SK-N-SH (cell line): ENCODE data around the gene AARS2. TPM values are rescaled to one million over a fixed set of nuclear protein-coding genes. Genes with fewer than 3 reads are reported as not detected.

Source experiments
- CHD2 ChIP-seq: fragments of 150-350 bp; IDR thresholded peaks from 2 replicates; pipeline ENCODE4 v1.6.1; 2018; ENCODE audit warnings: low read length; ENCODE audit not compliant: partially characterized antibody
- CTCF ChIP-seq: fragments of 200-600 bp; sonication (generic); IDR thresholded peaks from 2 replicates; pipeline ENCODE4 v1.6.1; 2017; ENCODE audit warnings: antibody characterized with exemption, mild to moderate bottlenecking, moderate library complexity
- EP300 ChIP-seq, 2 experiments: IDR thresholded peaks; 2 replicates each; pipeline versions ENCODE4 v1.4.0 to v1.6.1; 2012; ENCODE audit warnings: borderline replicate concordance in 1 of 2, low read depth in 1 of 2, low read length in 1 of 2
- GABPA ChIP-seq: IDR thresholded peaks from 2 replicates; pipeline ENCODE4 v1.4.0; 2012; ENCODE audit warnings: low read depth, mild to moderate bottlenecking
- IRF3 ChIP-seq: fragments of 150-350 bp; IDR thresholded peaks from 2 replicates; pipeline ENCODE4 v1.6.1; 2016; ENCODE audit warnings: mild to moderate bottlenecking, low read depth, low read length
- JUND ChIP-seq: IDR thresholded peaks from 2 replicates; pipeline ENCODE4 v1.4.0; 2012
- MAX ChIP-seq: IDR thresholded peaks from 2 replicates; pipeline ENCODE4 v1.4.0; 2012; ENCODE audit warnings: low read depth
- NRF1 ChIP-seq: IDR thresholded peaks from 2 replicates; pipeline ENCODE4 v1.6.1; 2012; ENCODE audit warnings: low read depth, mild to moderate bottlenecking, low read length
- POLR2AphosphoS5 ChIP-seq: IDR thresholded peaks from 2 replicates; pipeline ENCODE4 v1.6.1; 2012; ENCODE audit warnings: low read depth, low read length
- RAD21 ChIP-seq: IDR thresholded peaks from 2 replicates; pipeline ENCODE4 v1.6.1; 2012; ENCODE audit warnings: mild to moderate bottlenecking, low read length
- RCOR1 ChIP-seq: fragments of 150-350 bp; IDR thresholded peaks from 2 replicates; pipeline ENCODE4 v1.6.1; 2017; ENCODE audit warnings: antibody characterized with exemption, low read length
- RFX5 ChIP-seq: IDR thresholded peaks from 2 replicates; pipeline ENCODE4 v1.6.1; 2012; ENCODE audit warnings: mild to moderate bottlenecking, improper control_type of control experiment, low read length
- SIN3A ChIP-seq: IDR thresholded peaks from 2 replicates; pipeline ENCODE4 v1.6.1; 2012; ENCODE audit warnings: low read depth, mild to moderate bottlenecking, low read length, moderate library complexity, borderline replicate concordance
- SMC3 ChIP-seq: IDR thresholded peaks from 2 replicates; pipeline ENCODE4 v1.6.1; 2012; ENCODE audit warnings: low read depth, low read length, improper control_type of control experiment
- TEAD4 ChIP-seq: IDR thresholded peaks from 2 replicates; pipeline ENCODE4 v1.4.0; 2012; ENCODE audit warnings: mild to moderate bottlenecking, borderline replicate concordance; ENCODE audit not compliant: insufficient read depth
- USF2 ChIP-seq: fragments of 150-350 bp; IDR thresholded peaks from 2 replicates; pipeline ENCODE4 v1.6.1; 2017; ENCODE audit warnings: antibody characterized with exemption, low read length, low read depth, borderline replicate concordance
- YY1 ChIP-seq: IDR thresholded peaks from 2 replicates; pipeline ENCODE4 v1.4.0; 2012; ENCODE audit warnings: low read depth, mild to moderate bottlenecking
- polyA plus RNA-seq, 3 experiments: library from polyadenylated mRNA; depleted of rRNA; stranded (reverse); fragments of >200 nt; gene quantifications; 2 replicates each; pipeline ENCODE4 v1.2.3, GENCODE V29; 2012

Gene AARS2
- polyA plus RNA-seq, 1 of the 3 experiments (the other 2 are of a cell fraction), result 9.5 TPM

- TF ChIP-seq EP300 (IDR thresholded peaks at IDR 0.05; ENCODE audit: borderline replicate concordance in 1 of 2, low read depth in 1 of 2, low read length in 1 of 2), result no peak
- TF ChIP-seq USF2, result no peak
- no peak for TF ChIP-seq TEAD4
- TF ChIP-seq YY1, result no peak
- TF ChIP-seq RCOR1, result no peak
- peak; percentile 52 for TF ChIP-seq RAD21
- no peak for TF ChIP-seq NRF1
- TF ChIP-seq CTCF, result peak; percentile 53
- peak; percentile 68; the same call in 1 of the 2 replicates for TF ChIP-seq SIN3A
- TF ChIP-seq CHD2, result peak; percentile 29
- no peak for TF ChIP-seq JUND
- 0 out of 2 replicates have a peak, but pooled peaks have one; percentile 34 for TF ChIP-seq MAX
- TF ChIP-seq POLR2AphosphoS5, result peak; percentile 81
- TF ChIP-seq GABPA, result peak; percentile 45; the same call in 1 of the 2 replicates
- TF ChIP-seq RFX5, result no peak
- TF ChIP-seq IRF3, result no peak
- 0 out of 2 replicates have a peak, but pooled peaks have one; percentile 15 for TF ChIP-seq SMC3
- TF ChIP-seq, all 33 proteins: peak for 10
Observed at GRCh38 chr6:44265007-44265721, 48.0 kb downstream of the AARS2 start, which contains the start of gene NFKBIE (continued).
